Mucosa of descending colon (tissue), 3 donors: ENCODE data around the gene LAMB4. TPM values are rescaled to one million over a fixed set of nuclear protein-coding genes. Genes with fewer than 3 reads are reported as not detected.

Source experiments
- ATAC-seq: fragments of 200-7000 bp; cut with Tn5 transposase; one replicate; pipeline ENCODE4 v1.9.1; 2020; ENCODE audit warnings: mild to moderate bottlenecking, moderate library complexity
- DNase-seq, 3 donors: peaks; one replicate each; pipeline ENCODE4 v3.0.0-alpha.2; 2020
- H3K36me3 ChIP-seq: fragments of 200-600 bp; one replicate; pipeline ENCODE4 v1.8.0; 2021; ENCODE audit warnings: low read depth, mild to moderate bottlenecking
- H3K4me1 ChIP-seq: fragments of 200-600 bp; one replicate; pipeline ENCODE4 v1.8.0; 2021; ENCODE audit warnings: low read depth, mild to moderate bottlenecking
- H3K4me3 ChIP-seq: fragments of 200-600 bp; one replicate; pipeline ENCODE4 v1.8.0; 2021; ENCODE audit warnings: mild to moderate bottlenecking
- H3K9me3 ChIP-seq: fragments of 200-600 bp; one replicate; pipeline ENCODE4 v1.8.0; 2021; ENCODE audit warnings: mild to moderate bottlenecking
- CTCF ChIP-seq: fragments of 200-600 bp; IDR thresholded peaks from one replicate; pipeline ENCODE4 v1.8.0; 2022; ENCODE audit warnings: antibody characterized with exemption, mild to moderate bottlenecking
- intact Hi-C, 2 donors: fragments of 100-400 bp; cut with DNase I in 1 of 2; cut with micrococcal nuclease in 1 of 2; formaldehyde crosslinking; loops; one replicate each; pipeline versions ENCODE4 v1.11.0 to v1.11.1; 2022; cut with DNase I, micrococcal nuclease
- total RNA-seq, 3 donors: library from RNA; stranded (reverse); fragmentation: NEBNext Ultra II Directional in 2 of 3; extraction: Animal tissue kit (Norgen Biotek cat#: 25700) in 2 of 3; gene quantifications; one replicate each; pipeline versions ENCODE4 v1.2.1 to v1.2.4, GENCODE V29; 2021 to 2023
- donor health status: DM: no; HTN: no; CAD: no; lungs with moderate emphysema.
- donor health status: DM: no; HTN: no; CAD: no.
- donor health status: DM: no; HTN: yes; CAD: no.

LAMB4 gene
- total RNA-seq, 3 donors from 2014 or later = 0.22 TPM; not detected in 2

GRCh38 chr7:107989618-107990373 is 140.4 kb downstream of the LAMB4 start:
- DNase-seq = no peak
- intact Hi-C loops = loop anchor here in 1 of 2 donors (5.0 kb wide), 1 partner anchor 108 kb away; no protein-coding TSS in a partner anchor

GRCh38 chr7:107982918-107983389 is 147.2 kb downstream of the LAMB4 start:
- no peaks in the 10 kb centered on the region for H3K9me3 ChIP-seq
- H3K4me1 ChIP-seq = no peaks in the 10 kb centered on the region
- H3K4me3 ChIP-seq = no peak overlapping the region
- TF ChIP-seq CTCF = no peak
- no peak for ATAC-seq
- DNase-seq = no peak
- intact Hi-C loops = no loop called here
- H3K36me3 ChIP-seq = no peaks in the 10 kb centered on the region

More at GRCh38 chr7:107989618-107990373, 140.4 kb downstream of the LAMB4 start:
- H3K36me3 ChIP-seq = no peaks in the 10 kb centered on the region
- no peaks in the 10 kb centered on the region for H3K9me3 ChIP-seq
- H3K4me3 ChIP-seq = no peak overlapping the region
- no peak for TF ChIP-seq CTCF
- H3K4me1 ChIP-seq = peaks cover 14% of the 10 kb centered on the region
- no peak for ATAC-seq

GRCh38 chr7:107982042-107982840 is 147.9 kb downstream of the LAMB4 start:
- Histone ChIP-seq H3K9me3 (no peaks in the 10 kb centered on the region), H3K4me3 (no peak overlapping the region), H3K36me3 (no peaks in the 10 kb centered on the region), H3K4me1 (no peaks in the 10 kb centered on the region)
- DNase-seq = no peak
- no peak for ATAC-seq
- no peak for TF ChIP-seq CTCF
- intact Hi-C loops = no loop called here

GRCh38 chr7:107981466-107981865 is 148.7 kb downstream of the LAMB4 start:
- H3K4me1 ChIP-seq = no peaks in the 10 kb centered on the region
- DNase-seq = no peak
- ATAC-seq = no peak
- H3K4me3 ChIP-seq = no peak overlapping the region
- no peaks in the 10 kb centered on the region for H3K36me3 ChIP-seq
- H3K9me3 ChIP-seq = no peaks in the 10 kb centered on the region
- intact Hi-C loops = no loop called here
- TF ChIP-seq CTCF = no peak

GRCh38 chr7:107980671-107981190 is 149.4 kb downstream of the LAMB4 start:
- H3K9me3 ChIP-seq = no peaks in the 10 kb centered on the region
- no peaks in the 10 kb centered on the region for H3K4me1 ChIP-seq
- intact Hi-C loops = no loop called here
- no peak overlapping the region for H3K4me3 ChIP-seq
- no peak for TF ChIP-seq CTCF
- no peaks in the 10 kb centered on the region for H3K36me3 ChIP-seq
- DNase-seq = no peak
- ATAC-seq = no peak
